T-helper 2 cell treated with Interferon-gamma antibody and Interleukin-4, amounts not matched to agents 5 μg/mL and 100 μg/mL, for 36 hours (primary cell): ENCODE measurements around the gene ZNF526.
A peak's percentile ranks its signal among the peaks of the same experiment; 100 is the strongest.

ENCODE experiments used
- DNase-seq: peaks from one replicate; pipeline ENCODE4 v3.0.0; 2021; ENCODE audit warnings: low spot score
- H3K27ac Mint-ChIP-seq: one replicate; pipeline ENCODE4 v1.8.0; 2021; ENCODE audit warnings: mild to moderate bottlenecking, mixed read lengths
- H3K27me3 Mint-ChIP-seq: one replicate; pipeline ENCODE4 v1.8.0; 2021; ENCODE audit warnings: low read depth, mixed read lengths
- H3K36me3 Mint-ChIP-seq: one replicate; pipeline ENCODE4 v1.8.0; 2021; ENCODE audit warnings: low read depth, mixed read lengths
- H3K4me1 Mint-ChIP-seq: one replicate; pipeline ENCODE4 v1.8.0; 2021; ENCODE audit warnings: low read depth, mixed read lengths
- H3K4me3 Mint-ChIP-seq: one replicate; pipeline ENCODE4 v1.8.0; 2022; ENCODE audit warnings: mild to moderate bottlenecking, moderate library complexity, mixed read lengths
- H3K9me3 Mint-ChIP-seq: one replicate; pipeline ENCODE4 v1.8.0; 2021; ENCODE audit warnings: mixed read lengths

ZNF526 gene, protein sequence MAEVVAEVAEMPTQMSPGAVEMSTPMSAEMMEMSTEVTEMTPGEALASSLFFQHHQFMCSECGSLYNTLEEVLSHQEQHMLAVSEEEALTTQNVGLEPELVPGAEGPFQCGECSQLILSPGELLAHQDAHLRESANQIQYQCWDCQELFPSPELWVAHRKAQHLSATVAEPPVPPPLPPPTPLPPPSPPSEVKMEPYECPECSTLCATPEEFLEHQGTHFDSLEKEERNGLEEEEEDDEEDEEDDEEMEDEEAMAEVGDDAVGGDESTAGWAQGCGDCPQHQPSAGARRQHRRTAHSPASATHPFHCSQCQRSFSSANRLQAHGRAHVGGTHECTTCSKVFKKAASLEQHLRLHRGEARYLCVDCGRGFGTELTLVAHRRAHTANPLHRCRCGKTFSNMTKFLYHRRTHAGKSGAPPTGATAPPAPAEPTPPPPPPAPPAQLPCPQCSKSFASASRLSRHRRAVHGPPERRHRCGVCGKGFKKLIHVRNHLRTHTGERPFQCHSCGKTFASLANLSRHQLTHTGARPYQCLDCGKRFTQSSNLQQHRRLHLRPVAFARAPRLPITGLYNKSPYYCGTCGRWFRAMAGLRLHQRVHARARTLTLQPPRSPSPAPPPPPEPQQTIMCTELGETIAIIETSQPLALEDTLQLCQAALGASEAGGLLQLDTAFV

DNA sequence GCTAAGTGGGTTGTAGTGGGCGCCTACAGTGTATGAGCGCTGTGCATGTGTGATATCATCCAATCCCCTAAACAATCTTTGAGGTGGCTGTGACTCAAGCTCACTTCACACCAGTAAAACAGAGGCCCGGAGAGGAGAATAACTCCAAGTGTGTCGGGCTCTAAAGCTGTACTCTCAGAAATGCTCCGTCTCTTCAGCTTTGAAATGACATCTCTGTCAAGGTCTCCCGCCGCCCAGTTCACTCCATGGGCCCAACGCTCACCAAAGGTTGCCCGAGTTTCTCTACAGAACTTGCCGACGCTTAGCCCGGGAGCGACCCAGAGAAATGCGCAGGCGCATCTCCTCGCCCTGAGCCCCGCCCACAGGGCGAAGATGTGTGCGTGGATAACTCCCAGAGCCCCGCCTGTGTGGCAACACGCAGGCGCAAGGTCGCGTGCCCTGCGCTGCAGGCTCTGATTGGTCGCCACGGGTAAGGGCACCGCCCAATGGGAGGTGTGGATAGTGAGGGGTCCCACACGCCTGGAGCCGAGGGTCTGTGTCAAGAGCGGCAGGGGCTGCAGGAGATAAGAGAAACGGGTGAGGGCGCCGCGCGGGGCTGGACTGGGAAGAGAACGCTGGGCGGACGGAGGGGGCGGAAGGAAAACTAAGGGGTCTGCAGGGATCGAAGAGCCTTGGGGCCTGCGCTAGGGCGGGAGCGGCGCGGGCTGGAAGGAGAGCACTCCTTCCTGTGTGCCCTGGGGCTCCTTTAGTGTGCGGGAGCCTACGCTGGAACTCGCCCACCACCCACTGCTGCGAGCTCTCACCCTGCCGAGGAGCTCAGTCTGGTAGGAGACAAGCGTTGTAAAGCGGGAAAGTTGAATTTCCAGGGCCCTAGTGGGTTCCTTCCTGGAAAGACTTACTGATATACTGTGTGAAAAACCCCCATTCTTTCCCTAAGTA is at the start of gene ZNF526:
Gene ZNF526, plus strand, starts transcription at position 501 of the 939 bp plus-strand sequence. CDS start 4,092 bp downstream, outside the sequence.
- Mint-ChIP-seq H3K9me3 (no peaks in the 10 kb centered on the region), H3K27me3 (peaks cover 2% of the 10 kb centered on the region), H3K4me1 (peaks cover 40% of the 10 kb centered on the region), H3K36me3 (peaks cover 36% of the 10 kb centered on the region), H3K4me3 (peak within 1 kb of the TSS; percentile 100), H3K27ac (peak within 1 kb of the TSS; percentile 98)
- DNase-seq = peak; percentile 98

DNA sequence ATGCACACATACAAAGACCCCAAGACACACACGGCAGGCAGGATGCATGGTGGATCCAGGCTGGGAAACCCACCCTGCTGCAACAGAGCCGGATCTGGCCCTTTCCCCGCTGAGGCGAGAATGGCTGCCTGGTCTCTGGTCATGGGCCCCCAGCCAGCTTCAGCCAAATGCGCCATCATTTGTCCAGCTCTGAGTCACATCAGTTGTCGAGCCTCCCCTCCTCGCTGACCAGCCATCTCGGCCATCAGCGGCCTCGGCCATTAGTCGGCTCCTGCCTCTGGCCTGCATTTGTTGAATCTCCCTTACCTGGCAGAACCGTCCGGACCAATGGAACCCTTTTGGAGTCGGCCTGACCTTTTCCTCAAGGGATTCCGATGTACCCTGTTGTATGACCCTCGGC is 49.4 kb upstream of the ZNF526 start:
- no peaks in the 10 kb centered on the region for H3K36me3 Mint-ChIP-seq
- H3K27ac Mint-ChIP-seq = no peak overlapping the region
- no peak overlapping the region for H3K4me3 Mint-ChIP-seq
- peaks cover 23% of the 10 kb centered on the region for H3K27me3 Mint-ChIP-seq
- H3K9me3 Mint-ChIP-seq = no peaks in the 10 kb centered on the region
- H3K4me1 Mint-ChIP-seq = peaks cover under 1% of the 10 kb centered on the region
- no peak for DNase-seq

- H3K4me3 Mint-ChIP-seq = no peak overlapping the region
- no peak overlapping the region for H3K27ac Mint-ChIP-seq
- peaks cover 30% of the 10 kb centered on the region for H3K27me3 Mint-ChIP-seq
Measured at GRCh38 chr19:42172261-42172660, 47.9 kb upstream of the ZNF526 start.

GRCh38 chr19:42173695-42174094 is 46.4 kb upstream of the ZNF526 start:
- Mint-ChIP-seq H3K27ac (no peak overlapping the region), H3K36me3 (no peaks in the 10 kb centered on the region), H3K4me3 (no peak overlapping the region), H3K4me1 (peaks cover 8% of the 10 kb centered on the region), H3K9me3 (no peaks in the 10 kb centered on the region), H3K27me3 (peaks cover 30% of the 10 kb centered on the region)
- DNase-seq = no peak

More at GRCh38 chr19:42172261-42172660, 47.9 kb upstream of the ZNF526 start:
- H3K4me1 Mint-ChIP-seq = peaks cover 8% of the 10 kb centered on the region
- no peak for DNase-seq
- H3K36me3 Mint-ChIP-seq = no peaks in the 10 kb centered on the region
- H3K9me3 Mint-ChIP-seq = no peaks in the 10 kb centered on the region

GRCh38 chr19:42174188-42174587 is 45.9 kb upstream of the ZNF526 start:
- H3K4me3 Mint-ChIP-seq = no peak overlapping the region
- no peak overlapping the region for H3K27ac Mint-ChIP-seq
- no peaks in the 10 kb centered on the region for H3K9me3 Mint-ChIP-seq
- no peak for DNase-seq
- H3K27me3 Mint-ChIP-seq = peaks cover 30% of the 10 kb centered on the region
- peaks cover 8% of the 10 kb centered on the region for H3K4me1 Mint-ChIP-seq
- no peaks in the 10 kb centered on the region for H3K36me3 Mint-ChIP-seq

DNA sequence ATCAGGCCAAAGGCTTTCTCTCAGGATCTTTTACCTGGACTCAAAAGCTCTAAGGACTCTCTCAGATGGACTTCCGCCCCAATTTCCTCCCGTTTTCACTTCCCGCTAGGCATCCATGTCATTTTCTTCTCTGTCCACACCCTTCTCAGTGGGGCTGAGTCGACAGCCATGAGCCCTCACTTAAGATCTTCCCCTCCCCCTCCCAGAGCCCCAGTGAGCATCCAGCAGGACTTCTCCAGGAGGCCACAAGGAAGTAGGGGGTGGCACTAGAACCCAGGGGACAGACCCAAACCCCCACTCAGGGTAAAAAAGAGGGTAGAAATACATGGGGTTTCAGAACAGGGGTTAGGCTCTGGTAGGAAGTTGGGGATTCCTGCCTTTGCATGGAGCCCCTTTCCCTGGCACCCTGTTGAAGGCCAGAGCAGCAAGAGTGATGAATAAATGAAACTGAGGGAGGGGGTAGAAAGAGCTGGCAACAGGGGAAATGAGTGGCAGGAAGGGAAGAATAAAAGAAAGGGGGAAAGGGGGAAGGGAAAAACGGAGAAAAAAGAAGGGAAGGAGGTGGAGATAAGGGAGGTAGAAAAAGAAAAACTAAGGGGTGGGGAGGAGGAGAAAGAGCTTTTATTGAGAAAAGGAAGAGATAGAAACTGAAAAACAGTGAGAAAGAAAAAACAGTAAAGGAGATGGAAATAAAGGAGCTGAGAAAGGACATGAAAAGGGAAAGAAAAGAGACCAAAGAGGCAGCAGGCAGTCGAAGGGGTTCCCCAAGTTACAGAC is 45.0 kb upstream of the ZNF526 start:
- Mint-ChIP-seq H3K27me3 (peaks cover 33% of the 10 kb centered on the region), H3K4me3 (peak overlapping the region; percentile 88), H3K4me1 (peaks cover 8% of the 10 kb centered on the region), H3K36me3 (no peaks in the 10 kb centered on the region), H3K9me3 (no peaks in the 10 kb centered on the region), H3K27ac (no peak overlapping the region)
- no peak for DNase-seq

- Mint-ChIP-seq H3K36me3 (no peaks in the 10 kb centered on the region), H3K4me1 (peaks cover 8% of the 10 kb centered on the region), H3K27ac (no peak overlapping the region), H3K9me3 (no peaks in the 10 kb centered on the region), H3K27me3 (peaks cover 36% of the 10 kb centered on the region), H3K4me3 (peak overlapping the region; percentile 88)
- no peak for DNase-seq
Measured at GRCh38 chr19:42175952-42176648, 44.0 kb upstream of the ZNF526 start.

- no peaks in the 10 kb centered on the region for H3K9me3 Mint-ChIP-seq
- no peaks in the 10 kb centered on the region for H3K36me3 Mint-ChIP-seq
- H3K27ac Mint-ChIP-seq = no peak overlapping the region
- peaks cover 36% of the 10 kb centered on the region for H3K27me3 Mint-ChIP-seq
- H3K4me1 Mint-ChIP-seq = peaks cover 8% of the 10 kb centered on the region
- peak; percentile 17 for DNase-seq
- peak overlapping the region; percentile 88 for H3K4me3 Mint-ChIP-seq
Measured at GRCh38 chr19:42176649-42176989, 43.5 kb upstream of the ZNF526 start.

DNA sequence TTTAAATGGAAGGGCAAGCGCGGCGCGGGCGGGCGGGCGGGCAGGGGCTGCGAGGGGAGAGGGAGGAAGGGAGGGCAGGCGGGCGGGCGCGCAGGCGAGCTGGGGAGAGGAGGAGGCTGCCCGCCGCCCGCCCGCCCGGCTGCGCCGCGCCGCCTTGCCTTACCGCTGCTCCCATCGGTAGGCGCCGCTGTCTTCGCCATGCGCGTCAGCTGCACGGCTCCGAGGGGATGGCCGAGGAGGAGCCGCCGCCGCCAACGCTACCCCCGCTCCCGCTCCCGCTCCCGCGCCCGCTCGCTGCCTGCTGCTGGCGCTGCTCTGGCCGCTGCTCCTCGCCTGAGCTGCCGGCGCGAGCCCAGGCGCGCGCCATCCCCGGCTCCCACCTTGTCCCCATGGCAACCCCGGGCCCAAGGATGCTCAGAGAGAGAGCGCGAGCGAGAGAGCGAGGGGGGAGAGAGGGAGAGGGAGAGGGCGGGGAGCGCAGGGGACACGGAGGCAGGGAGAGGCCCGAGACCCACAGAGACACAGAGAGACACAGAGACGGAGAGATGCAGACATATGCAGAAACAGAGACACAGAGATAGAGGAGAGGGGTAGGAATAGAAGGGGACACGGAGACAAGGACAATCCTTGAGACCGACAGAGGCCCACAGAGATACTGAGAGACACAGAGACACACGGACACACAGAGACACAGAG is 43.0 kb upstream of the ZNF526 start:
- DNase-seq = peak; percentile 79
- H3K4me3 Mint-ChIP-seq = no peak overlapping the region
- H3K9me3 Mint-ChIP-seq = no peaks in the 10 kb centered on the region

DNA sequence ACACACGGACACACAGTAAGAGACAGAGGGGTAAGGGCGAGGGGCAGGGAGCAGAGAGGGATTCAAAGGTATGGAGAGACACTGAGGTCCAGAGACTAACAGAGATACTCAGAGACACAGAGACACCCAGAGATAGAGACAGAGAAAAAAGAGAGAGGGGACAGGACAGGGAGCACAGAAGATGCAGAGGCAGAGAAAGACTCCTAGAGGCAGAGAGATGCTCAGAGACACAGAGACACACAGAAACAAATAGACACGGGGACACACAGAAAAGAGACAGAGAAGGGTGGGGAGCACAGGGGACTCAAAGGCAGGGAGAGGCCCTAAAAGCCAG is 42.5 kb upstream of the ZNF526 start:
- Mint-ChIP-seq H3K9me3 (no peaks in the 10 kb centered on the region), H3K27ac (no peak overlapping the region), H3K36me3 (no peaks in the 10 kb centered on the region), H3K4me1 (peaks cover 12% of the 10 kb centered on the region), H3K27me3 (peaks cover 41% of the 10 kb centered on the region), H3K4me3 (no peak overlapping the region)
- no peak for DNase-seq

More for the DNA sequence above, 43.0 kb upstream of the ZNF526 start:
- Mint-ChIP-seq H3K36me3 (no peaks in the 10 kb centered on the region), H3K27me3 (peaks cover 39% of the 10 kb centered on the region), H3K27ac (no peak overlapping the region), H3K4me1 (peaks cover 11% of the 10 kb centered on the region)

- no peaks in the 10 kb centered on the region for H3K9me3 Mint-ChIP-seq
- no peak for DNase-seq
- no peaks in the 10 kb centered on the region for H3K36me3 Mint-ChIP-seq
- H3K4me1 Mint-ChIP-seq = peaks cover 17% of the 10 kb centered on the region
- H3K27ac Mint-ChIP-seq = no peak overlapping the region
- H3K4me3 Mint-ChIP-seq = no peak overlapping the region
- H3K27me3 Mint-ChIP-seq = peaks cover 35% of the 10 kb centered on the region
Measured at GRCh38 chr19:42178791-42179674, 41.1 kb upstream of the ZNF526 start.
